ENCODE results near the gene HNRNPLL. TPM values are rescaled to one million over a fixed set of nuclear protein-coding genes. Genes with fewer than 3 reads are reported as not detected.

The HNRNPLL gene
- total RNA-seq, 2 experiments from 2014 or later, result 7.6 to 47.9 TPM

DNA sequence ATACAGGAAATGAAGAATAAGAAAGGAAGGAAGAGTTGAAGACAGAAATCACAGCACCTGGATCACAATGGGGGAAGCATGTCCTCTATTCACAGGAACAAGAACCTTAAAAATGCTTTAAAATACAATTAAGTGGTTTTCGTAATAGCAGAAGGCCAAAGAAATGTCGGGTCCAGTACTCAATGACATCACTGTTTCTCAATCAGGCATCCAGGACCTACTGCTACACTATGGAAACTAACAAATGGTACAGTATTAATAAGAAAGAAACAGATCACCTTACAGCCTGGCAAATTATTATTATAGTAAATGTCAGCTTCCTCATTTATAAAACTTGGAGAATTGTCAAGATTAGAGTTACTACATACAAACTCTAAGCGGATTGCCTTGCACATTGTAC lies 15.8 kb downstream of the HNRNPLL start:
- CTCF ChIA-PET (ENCODE audit: unreplicated experiment), result no interaction called here
- H3K79me2 ChIP-seq (ENCODE audit: insufficient read depth, low read depth, low read length), result no peaks in the 10 kb centered on the region
- H3K27ac ChIP-seq (ENCODE audit: low read depth, low read length, poor library complexity, severe bottlenecking), result no peak overlapping the region

DNA sequence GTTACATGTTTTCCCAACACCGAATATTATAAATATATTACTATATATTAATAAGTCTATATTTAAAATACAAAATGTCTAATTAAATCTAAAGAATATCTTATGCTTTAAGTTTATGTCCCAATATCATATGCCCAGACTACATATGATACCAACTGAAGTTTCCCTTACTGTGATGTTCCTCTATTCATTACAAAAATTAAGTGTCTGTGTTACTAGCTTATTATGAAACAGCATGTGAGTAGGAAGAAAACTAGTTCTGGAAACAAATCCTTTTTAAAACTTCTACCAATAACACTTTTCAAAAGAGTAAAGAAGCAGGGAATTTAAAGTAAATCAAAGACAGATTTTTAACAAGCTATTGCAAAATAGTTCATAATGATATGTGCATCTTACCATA lies 17.8 kb downstream of the HNRNPLL start:
- no TSS peak for BruUV-seq (replicated peaks)
- Histone ChIP-seq H3K36me3 (ENCODE audit: insufficient read depth, low read length) (peaks cover 14% of the 10 kb centered on the region; the same call in 1 of the 2 replicates), H3K4me1 (ENCODE audit: insufficient read depth, low read length, poor library complexity, severe bottlenecking) (peaks cover 14% of the 10 kb centered on the region), H4K20me1 (ENCODE audit: insufficient read depth, low read length) (no peaks in the 10 kb centered on the region), H3K9me3 (ENCODE audit: low read length) (no peaks in the 10 kb centered on the region), H3K9me2 (ENCODE audit: insufficient read depth, low read length) (no peaks in the 10 kb centered on the region), H3K4me2 (ENCODE audit: low read length) (no peak overlapping the region), H3K27ac (ENCODE audit: low read depth, low read length, poor library complexity, severe bottlenecking) (no peak overlapping the region), H3K4me3 (ENCODE audit: low read depth, low read length, poor library complexity, severe bottlenecking) (no peak overlapping the region), H3K79me2 (ENCODE audit: insufficient read depth, low read depth, low read length) (no peaks in the 10 kb centered on the region), H2AFZ (ENCODE audit: low read length) (no peak overlapping the region)
- TF ChIP-seq, protein P1, sequence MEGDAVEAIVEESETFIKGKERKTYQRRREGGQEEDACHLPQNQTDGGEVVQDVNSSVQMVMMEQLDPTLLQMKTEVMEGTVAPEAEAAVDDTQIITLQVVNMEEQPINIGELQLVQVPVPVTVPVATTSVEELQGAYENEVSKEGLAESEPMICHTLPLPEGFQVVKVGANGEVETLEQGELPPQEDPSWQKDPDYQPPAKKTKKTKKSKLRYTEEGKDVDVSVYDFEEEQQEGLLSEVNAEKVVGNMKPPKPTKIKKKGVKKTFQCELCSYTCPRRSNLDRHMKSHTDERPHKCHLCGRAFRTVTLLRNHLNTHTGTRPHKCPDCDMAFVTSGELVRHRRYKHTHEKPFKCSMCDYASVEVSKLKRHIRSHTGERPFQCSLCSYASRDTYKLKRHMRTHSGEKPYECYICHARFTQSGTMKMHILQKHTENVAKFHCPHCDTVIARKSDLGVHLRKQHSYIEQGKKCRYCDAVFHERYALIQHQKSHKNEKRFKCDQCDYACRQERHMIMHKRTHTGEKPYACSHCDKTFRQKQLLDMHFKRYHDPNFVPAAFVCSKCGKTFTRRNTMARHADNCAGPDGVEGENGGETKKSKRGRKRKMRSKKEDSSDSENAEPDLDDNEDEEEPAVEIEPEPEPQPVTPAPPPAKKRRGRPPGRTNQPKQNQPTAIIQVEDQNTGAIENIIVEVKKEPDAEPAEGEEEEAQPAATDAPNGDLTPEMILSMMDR (conservative IDR thresholded peaks at IDR 0.05; ENCODE audit: low read length), result no peak
- no peak for TF ChIP-seq EZH2phosphoT487 (IDR thresholded peaks at IDR 0.05; ENCODE audit: borderline replicate concordance, low read depth, low read length)
- POLR2A ChIA-PET, result interaction anchor here (1.4 kb wide), 1 partner anchor 16 kb away, joined by 3 read pairs; no protein-coding TSS in a partner anchor
- CTCF ChIA-PET (ENCODE audit: unreplicated experiment), result no interaction called here
- no peak for DNase-seq (ENCODE audit: low spot score)
- intact Hi-C loops (cut with micrococcal nuclease; ENCODE audit: unreplicated experiment), result loop anchor here (5.0 kb wide), 1 partner anchor 157 kb away; no protein-coding TSS in a partner anchor

More for the DNA sequence above, 15.8 kb downstream of the HNRNPLL start:
- Histone ChIP-seq H2AFZ (ENCODE audit: low read length) (no peak overlapping the region), H3K4me2 (ENCODE audit: low read length) (no peak overlapping the region), H3K9me2 (ENCODE audit: insufficient read depth, low read length) (no peaks in the 10 kb centered on the region), H3K36me3 (ENCODE audit: insufficient read depth, low read length) (peaks cover 4% of the 10 kb centered on the region; the same call in 1 of the 2 replicates), H3K4me1 (ENCODE audit: insufficient read depth, low read length, poor library complexity, severe bottlenecking) (peaks cover 15% of the 10 kb centered on the region), H3K4me3 (ENCODE audit: low read depth, low read length, poor library complexity, severe bottlenecking) (no peak overlapping the region), H3K9me3 (ENCODE audit: low read length) (no peaks in the 10 kb centered on the region), H4K20me1 (ENCODE audit: insufficient read depth, low read length) (no peaks in the 10 kb centered on the region)
- BruUV-seq (replicated peaks), result no TSS peak
- POLR2A ChIA-PET, result interaction anchor here (0.7 to 0.8 kb wide), 2 partner anchors 20 to 42 kb away, joined by 3 read pairs; no protein-coding TSS in a partner anchor
- TF ChIP-seq, protein P1 (conservative IDR thresholded peaks at IDR 0.05; ENCODE audit: low read length), result no peak
- no peak for DNase-seq (ENCODE audit: low spot score)
- intact Hi-C loops (cut with micrococcal nuclease; ENCODE audit: unreplicated experiment), result no loop called here

DNA sequence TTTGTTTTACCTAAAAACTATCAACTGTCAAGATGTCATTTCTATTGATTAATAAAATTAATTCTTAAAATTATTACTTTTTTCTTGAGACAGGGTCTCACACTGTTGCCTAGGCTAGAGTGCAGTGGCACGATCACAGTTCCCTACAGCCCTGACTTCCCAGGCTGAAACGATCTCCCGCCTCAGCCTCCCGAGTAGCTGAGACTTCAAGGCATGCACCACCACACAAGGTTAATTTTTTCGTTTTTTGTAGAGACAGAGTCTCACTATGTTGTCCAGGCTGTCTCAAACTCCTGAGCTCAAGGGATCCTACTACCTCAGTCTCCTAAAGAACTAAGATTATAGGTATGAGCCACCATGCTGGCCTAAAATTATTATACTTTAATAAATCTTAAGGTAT lies 18.7 kb downstream of the HNRNPLL start:
- no peak overlapping the region for H3K27ac ChIP-seq (ENCODE audit: low read depth, low read length, poor library complexity, severe bottlenecking)
- POLR2A ChIA-PET, result interaction anchor here (0.6 to 1.4 kb wide), 7 partner anchors 14 to 188 kb away, joined by 3 to 4 read pairs (median 3); no protein-coding TSS in a partner anchor

More for the DNA sequence above, 18.7 kb downstream of the HNRNPLL start:
- no peak overlapping the region for H3K4me2 ChIP-seq (ENCODE audit: low read length)
- no peak for DNase-seq (ENCODE audit: low spot score)
- peaks cover 14% of the 10 kb centered on the region; the same call in 1 of the 2 replicates for H3K36me3 ChIP-seq (ENCODE audit: insufficient read depth, low read length)
- H3K4me1 ChIP-seq (ENCODE audit: insufficient read depth, low read length, poor library complexity, severe bottlenecking), result peaks cover 14% of the 10 kb centered on the region
- intact Hi-C loops (cut with micrococcal nuclease; ENCODE audit: unreplicated experiment), result loop anchor here (5.0 kb wide), 1 partner anchor 158 kb away; no protein-coding TSS in a partner anchor
- H3K79me2 ChIP-seq (ENCODE audit: insufficient read depth, low read depth, low read length), result no peaks in the 10 kb centered on the region
- CTCF ChIA-PET (ENCODE audit: unreplicated experiment), result interaction anchor here (0.7 kb wide), 1 partner anchor 141 kb away, joined by 3 read pairs; no protein-coding TSS in a partner anchor
- no TSS peak for BruUV-seq (replicated peaks)
- no peak overlapping the region for H3K4me3 ChIP-seq (ENCODE audit: low read depth, low read length, poor library complexity, severe bottlenecking)
- no peaks in the 10 kb centered on the region for H3K9me3 ChIP-seq (ENCODE audit: low read length)
- no peaks in the 10 kb centered on the region for H3K9me2 ChIP-seq (ENCODE audit: insufficient read depth, low read length)
- no peak overlapping the region for H2AFZ ChIP-seq (ENCODE audit: low read length)
- no peaks in the 10 kb centered on the region for H4K20me1 ChIP-seq (ENCODE audit: insufficient read depth, low read length)
- no peak for TF ChIP-seq EZH2phosphoT487 (IDR thresholded peaks at IDR 0.05; ENCODE audit: borderline replicate concordance, low read depth, low read length)
- TF ChIP-seq, protein P1 (conservative IDR thresholded peaks at IDR 0.05; ENCODE audit: low read length), result no peak
